Measurements from ENCODE around the gene CPLANE1.
"Not testable (repeated sequence)": the region's sequence is repeated elsewhere in the genome, so short reads cannot be mapped to it uniquely, and the experiment has no call there.

DNA sequence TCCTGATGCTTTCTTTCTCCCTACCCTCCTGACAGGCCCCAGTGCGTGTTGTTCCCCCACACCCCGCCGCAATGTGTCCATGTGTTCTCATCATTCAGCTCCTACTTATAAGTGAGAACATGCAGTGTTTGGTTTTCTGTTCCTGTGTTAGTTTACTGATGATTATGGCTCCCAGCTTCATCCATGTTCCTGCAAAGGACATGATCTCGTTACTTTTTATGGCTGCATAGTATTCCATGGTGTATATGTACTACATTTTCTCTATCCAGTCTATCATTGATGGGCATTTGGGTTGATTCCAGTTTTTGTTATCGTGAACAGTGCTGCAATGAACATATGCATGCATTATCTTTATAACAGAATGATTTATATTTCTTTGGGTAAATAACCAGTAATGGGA is 149.9 kb downstream of the CPLANE1 start:
- TF ChIP-seq, protein P1, sequence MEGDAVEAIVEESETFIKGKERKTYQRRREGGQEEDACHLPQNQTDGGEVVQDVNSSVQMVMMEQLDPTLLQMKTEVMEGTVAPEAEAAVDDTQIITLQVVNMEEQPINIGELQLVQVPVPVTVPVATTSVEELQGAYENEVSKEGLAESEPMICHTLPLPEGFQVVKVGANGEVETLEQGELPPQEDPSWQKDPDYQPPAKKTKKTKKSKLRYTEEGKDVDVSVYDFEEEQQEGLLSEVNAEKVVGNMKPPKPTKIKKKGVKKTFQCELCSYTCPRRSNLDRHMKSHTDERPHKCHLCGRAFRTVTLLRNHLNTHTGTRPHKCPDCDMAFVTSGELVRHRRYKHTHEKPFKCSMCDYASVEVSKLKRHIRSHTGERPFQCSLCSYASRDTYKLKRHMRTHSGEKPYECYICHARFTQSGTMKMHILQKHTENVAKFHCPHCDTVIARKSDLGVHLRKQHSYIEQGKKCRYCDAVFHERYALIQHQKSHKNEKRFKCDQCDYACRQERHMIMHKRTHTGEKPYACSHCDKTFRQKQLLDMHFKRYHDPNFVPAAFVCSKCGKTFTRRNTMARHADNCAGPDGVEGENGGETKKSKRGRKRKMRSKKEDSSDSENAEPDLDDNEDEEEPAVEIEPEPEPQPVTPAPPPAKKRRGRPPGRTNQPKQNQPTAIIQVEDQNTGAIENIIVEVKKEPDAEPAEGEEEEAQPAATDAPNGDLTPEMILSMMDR (optimal IDR thresholded peaks at IDR 0.05 in 1 of 3, IDR thresholded peaks at IDR 0.05 in 1 of 3, conservative IDR thresholded peaks at IDR 0.05 in 1 of 3; ENCODE audit: extremely low read depth in 1 of 3, insufficient read depth in 2 of 3, low read length in 3 of 3) = not testable (repeated sequence)
- not testable (repeated sequence) for TF ChIP-seq EZH2 (IDR thresholded peaks at IDR 0.05; ENCODE audit: low read length)
